ENCODE results near the gene MGAT4C.
"Not testable (repeated sequence)": the region's sequence is repeated elsewhere in the genome, so short reads cannot be mapped to it uniquely, and the experiment has no call there.

The MGAT4C gene

GRCh38 chr12:86228656-86229055 is 27.5 kb downstream of the MGAT4C start:
- no peak for DNase-seq

GRCh38 chr12:86226481-86226880 is 29.7 kb downstream of the MGAT4C start:
- DNase-seq = no peak

- no peak for DNase-seq
Measured at GRCh38 chr12:86216591-86216990, 39.6 kb downstream of the MGAT4C start.

GRCh38 chr12:86213012-86213411 is 43.2 kb downstream of the MGAT4C start:
- DNase-seq = no peak

GRCh38 chr12:86198696-86199444 is 57.3 kb downstream of the MGAT4C start:
- DNase-seq = no peak

GRCh38 chr12:86196465-86196864 is 59.7 kb downstream of the MGAT4C start:
- DNase-seq = no peak

- DNase-seq = no peak
Measured at GRCh38 chr12:86194721-86195120, 61.5 kb downstream of the MGAT4C start.

GRCh38 chr12:86193931-86194330 is 62.3 kb downstream of the MGAT4C start:
- DNase-seq = peak; percentile 45

- no peak for DNase-seq
Measured at GRCh38 chr12:86188226-86188625, 68.0 kb downstream of the MGAT4C start.

- peak; percentile 3 for DNase-seq
Measured at GRCh38 chr12:86186449-86186848, 69.7 kb downstream of the MGAT4C start.

GRCh38 chr12:86179855-86180254 is 76.3 kb downstream of the MGAT4C start:
- no peak for DNase-seq

- no peak for DNase-seq
Measured at GRCh38 chr12:86174188-86174587, 82.0 kb downstream of the MGAT4C start.

- no peak for DNase-seq
Measured at GRCh38 chr12:86172913-86173443, 83.2 kb downstream of the MGAT4C start.

- DNase-seq = no peak
Measured at GRCh38 chr12:86170051-86170450, 86.1 kb downstream of the MGAT4C start.

- peak; percentile 15 for DNase-seq
Measured at GRCh38 chr12:86158956-86159355, 97.2 kb downstream of the MGAT4C start.

- DNase-seq = no peak
Measured at GRCh38 chr12:86154620-86155019, 101.6 kb downstream of the MGAT4C start.

- DNase-seq = peak; percentile 13
Measured at GRCh38 chr12:86148612-86149011, 107.6 kb downstream of the MGAT4C start.

GRCh38 chr12:86148071-86148470 is 108.1 kb downstream of the MGAT4C start:
- no peak for DNase-seq

GRCh38 chr12:86145156-86145555 is 111.0 kb downstream of the MGAT4C start:
- no peak for DNase-seq

GRCh38 chr12:86143162-86143561 is 113.0 kb downstream of the MGAT4C start:
- DNase-seq = no peak

- no peak for DNase-seq
Measured at GRCh38 chr12:86139671-86140070, 116.5 kb downstream of the MGAT4C start.

GRCh38 chr12:86138770-86139169 is 117.4 kb downstream of the MGAT4C start:
- no peak for DNase-seq

- peak; percentile 85 for DNase-seq
Measured at GRCh38 chr12:86137936-86138335, 118.3 kb downstream of the MGAT4C start.

- DNase-seq = peak; percentile 74
Measured at GRCh38 chr12:86134561-86134960, 121.6 kb downstream of the MGAT4C start.

- not testable (repeated sequence) for DNase-seq
Measured at GRCh38 chr12:86126900-86127299, 129.3 kb downstream of the MGAT4C start.

Data from fibroblast of skin of back (primary cell).